Measurements from ENCODE around the gene GRIK4. TPM values are rescaled to one million over a fixed set of nuclear protein-coding genes. Genes with fewer than 3 reads are reported as not detected.

The GRIK4 gene
- total and polyA plus RNA-seq, 9 of the 15 experiments (the other 6 are each of a cell fraction or from before 2014, with no cell fraction given): not detected

- H3K4me3 ChIP-seq: no peak overlapping the region
- POLR2A ChIA-PET: no interaction called here
- DNase-seq (ENCODE audit: extremely low read depth in 1 of 4, low spot score in 3 of 4): no peak
- CTCF ChIA-PET (ENCODE audit: low intra/inter-chr PET ratio): no interaction called here
- H3K9me1 ChIP-seq (ENCODE audit: control insufficient read depth, insufficient read depth, low read length): no peaks in the 10 kb centered on the region
- in situ Hi-C loops (cut with MboI) (no loop called here), intact Hi-C loops (cut with micrococcal nuclease) (no loop called here)
- FAIRE-seq: no peak
- H3K9me3 ChIP-seq (replicated peaks; ENCODE audit: control insufficient read depth, insufficient read depth, low read depth, low read length): no peaks in the 10 kb centered on the region
- no peak overlapping the region for H3K4me2 ChIP-seq (ENCODE audit: insufficient read depth, low read length)
- no peaks in the 10 kb centered on the region for H3K4me1 ChIP-seq (replicated peaks in 1 of 2; ENCODE audit: control insufficient read depth in 2 of 2, insufficient read depth in 2 of 2, low read length in 2 of 2)
- no peak overlapping the region for H2AFZ ChIP-seq (ENCODE audit: low read depth, low read length)
- no peak for ATAC-seq
- 4% methylated on average over 4 of the region's 4 CpGs for WGBS (ENCODE audit: insufficient coverage, low coverage, missing lambda C conversion rate)
- no peak overlapping the region for H3K27ac ChIP-seq (ENCODE audit: extremely low read depth, low read depth, low read length)
- H3K9ac ChIP-seq (ENCODE audit: insufficient read depth in 1 of 2, low read depth in 2 of 2, low read length in 2 of 2): no peak overlapping the region
- H3K36me3 ChIP-seq (ENCODE audit: control insufficient read depth, insufficient read depth, low read length): no peaks in the 10 kb centered on the region
- peaks cover 10% of the 10 kb centered on the region; the same call in 1 of the 2 replicates for H4K20me1 ChIP-seq (replicated peaks; ENCODE audit: control insufficient read depth, insufficient read depth, low read length)
- H3K27me3 ChIP-seq (ENCODE audit: control insufficient read depth in 2 of 2, insufficient read depth in 2 of 2, low read length in 2 of 2): peaks cover 16 to 42% of the 10 kb centered on the region in 2 experiments; a peak in 4 of 5 replicates
- H3K79me2 ChIP-seq (ENCODE audit: control insufficient read depth, insufficient read depth, low read length): no peaks in the 10 kb centered on the region
- no TSS peak for BruUV-seq (replicated peaks)
- TF ChIP-seq OTX1 (CRISPR knock-in tag; IDR thresholded peaks at IDR 0.05) (no peak), PML (IDR thresholded peaks at IDR 0.05; ENCODE audit: low read length) (no peak), CHD7 (IDR thresholded peaks at IDR 0.05; ENCODE audit: low read depth, low read length) (no peak), PHF21A (IDR thresholded peaks at IDR 0.05; ENCODE audit: borderline replicate concordance, low read depth) (no peak), MTA1 (IDR thresholded peaks at IDR 0.05; ENCODE audit: borderline replicate concordance) (no peak), TSC22D4 (tag; IDR thresholded peaks at IDR 0.05) (no peak), PRDM10 (IDR thresholded peaks at IDR 0.05; ENCODE audit: partially characterized antibody) (no peak), MIER1 (IDR thresholded peaks at IDR 0.05; ENCODE audit: low read depth) (no peak), KLF1 (tag; IDR thresholded peaks at IDR 0.05) (no peak)
These were observed 93.9 kb downstream of the GRIK4 start for GRCh38 chr11:120605469-120605868.

Data from K562 (cell line).